ENCODE data around the gene METAP1D. TPM values are rescaled to one million over a fixed set of nuclear protein-coding genes. Genes with fewer than 3 reads are reported as not detected.
A peak's percentile ranks its signal among the peaks of the same experiment; 100 is the strongest.

The METAP1D gene
- total RNA-seq, 2 donors from 2014 or later: 4.2 to 4.4 TPM

GRCh38 chr2:172095905-172096625 lies 96.3 kb downstream of the METAP1D start:
- no peak for ATAC-seq
- intact Hi-C loops (cut with DNase I, micrococcal nuclease): no loop called here
- DNase-seq: no peak

GRCh38 chr2:172096626-172097547 lies 97.1 kb downstream of the METAP1D start:
- DNase-seq (no peak), ATAC-seq (no peak)
- intact Hi-C loops (cut with DNase I, micrococcal nuclease): no loop called here

- no peak for DNase-seq
- no peak for ATAC-seq
- intact Hi-C loops (cut with DNase I, micrococcal nuclease): no loop called here
These were observed 97.9 kb downstream of the METAP1D start for GRCh38 chr2:172097557-172098131.

GRCh38 chr2:172098287-172098649 lies 98.5 kb downstream of the METAP1D start:
- intact Hi-C loops (cut with DNase I, micrococcal nuclease): no loop called here
- ATAC-seq: no peak

GRCh38 chr2:172098650-172099471 lies 99.1 kb downstream of the METAP1D start:
- DNase-seq (no peak), ATAC-seq (no peak)
- intact Hi-C loops (cut with DNase I, micrococcal nuclease): no loop called here

More at GRCh38 chr2:172098287-172098649, 98.5 kb downstream of the METAP1D start:
- no peak for DNase-seq

- no peak for ATAC-seq
- intact Hi-C loops (cut with DNase I, micrococcal nuclease): no loop called here
These were observed 99.8 kb downstream of the METAP1D start for GRCh38 chr2:172099472-172100079.

GRCh38 chr2:172100080-172100934 lies 100.6 kb downstream of the METAP1D start:
- intact Hi-C loops (cut with DNase I, micrococcal nuclease): no loop called here
- DNase-seq: no peak
- no peak for ATAC-seq

More at GRCh38 chr2:172099472-172100079, 99.8 kb downstream of the METAP1D start:
- DNase-seq: no peak

- intact Hi-C loops (cut with DNase I, micrococcal nuclease): no loop called here
These were observed 101.4 kb downstream of the METAP1D start for GRCh38 chr2:172100935-172101820.

GRCh38 chr2:172101821-172102390 lies 102.2 kb downstream of the METAP1D start:
- DNase-seq (no peak), ATAC-seq (peak; percentile 29)
- intact Hi-C loops (cut with DNase I, micrococcal nuclease): no loop called here

More at GRCh38 chr2:172100935-172101820, 101.4 kb downstream of the METAP1D start:
- ATAC-seq (no peak), DNase-seq (no peak)

GRCh38 chr2:172102391-172103359 lies 102.9 kb downstream of the METAP1D start, which contains the start of gene DLX2:
Gene DLX2, minus strand, starts transcription at chr2:172102900. Its CDS starts 362 bp downstream, at chr2:172102538.
- ATAC-seq (peak; percentile 88), DNase-seq (peak; percentile 87 to 90)
- intact Hi-C loops (cut with DNase I, micrococcal nuclease): no loop called here

- peak; percentile 69 for ATAC-seq
- intact Hi-C loops (cut with DNase I, micrococcal nuclease): no loop called here
- DNase-seq: peak; percentile 77 to 83
These were observed 103.9 kb downstream of the METAP1D start for GRCh38 chr2:172103471-172104272.

GRCh38 chr2:172105471-172106107 lies 105.8 kb downstream of the METAP1D start:
- DNase-seq (no peak), ATAC-seq (no peak)
- intact Hi-C loops (cut with DNase I, micrococcal nuclease): no loop called here

- ATAC-seq (peak; percentile 29), DNase-seq (no peak)
- intact Hi-C loops (cut with DNase I, micrococcal nuclease): no loop called here
These were observed 106.6 kb downstream of the METAP1D start for GRCh38 chr2:172106108-172106961.

All from left colon (tissue), 2 donors.